ENCODE results near the gene SMPD3. TPM values are rescaled to one million over a fixed set of nuclear protein-coding genes. Genes with fewer than 3 reads are reported as not detected.

The SMPD3 gene
- total RNA-seq, 4 donors from 2014 or later, result 0.20 to 3.3 (median 0.63) TPM

- no peaks in the 10 kb centered on the region for H3K27me3 ChIP-seq
- 83 to 87% methylated on average over 9 to 11 of the region's 11 CpGs for WGBS, 2 donors
- no peak for DNase-seq (ENCODE audit: low spot score in 2 of 2)
- peak overlapping the region in 1 of 4 donors; percentile 48 for H3K27ac ChIP-seq
- H3K4me1 ChIP-seq, result no peaks in the 10 kb centered on the region
- no peak overlapping the region for H3K4me3 ChIP-seq
- no peaks in the 10 kb centered on the region for H3K36me3 ChIP-seq
- H3K9me3 ChIP-seq, result no peaks in the 10 kb centered on the region
- TF ChIP-seq CTCF (IDR thresholded peaks at IDR 0.05), result no peak
Measured at GRCh38 chr16:68492151-68492542, 43.8 kb upstream of the SMPD3 start.

GRCh38 chr16:68491576-68491950 is 43.3 kb upstream of the SMPD3 start:
- H3K4me3 ChIP-seq, result no peak overlapping the region
- H3K36me3 ChIP-seq, result no peaks in the 10 kb centered on the region
- 80 to 82% methylated on average over 14 of the region's 14 CpGs for WGBS, 2 donors
- H3K27ac ChIP-seq, result peak overlapping the region in 1 of 4 donors; percentile 48
- no peak for DNase-seq (ENCODE audit: low spot score in 2 of 2)
- TF ChIP-seq POLR2A (IDR thresholded peaks at IDR 0.05), result no peak
- peaks cover 0 to 4% (median 0%) of the 10 kb centered on the region in 4 donors for H3K4me1 ChIP-seq
- no peaks in the 10 kb centered on the region for H3K9me3 ChIP-seq
- no peaks in the 10 kb centered on the region for H3K27me3 ChIP-seq

GRCh38 chr16:68490829-68491575 is 42.7 kb upstream of the SMPD3 start:
- peaks cover 0 to 7% (median 0%) of the 10 kb centered on the region in 4 donors for H3K4me1 ChIP-seq
- H3K9me3 ChIP-seq, result no peaks in the 10 kb centered on the region
- no peaks in the 10 kb centered on the region for H3K27me3 ChIP-seq
- DNase-seq (ENCODE audit: low spot score in 2 of 2), result no peak
- H3K36me3 ChIP-seq, result no peaks in the 10 kb centered on the region
- H3K4me3 ChIP-seq, result no peak overlapping the region
- no peak for TF ChIP-seq CTCF (IDR thresholded peaks at IDR 0.05)
- no peak for TF ChIP-seq EP300 (IDR thresholded peaks at IDR 0.05)
- no peak for TF ChIP-seq POLR2A (IDR thresholded peaks at IDR 0.05)
- H3K27ac ChIP-seq, result peak overlapping the region in 1 of 4 donors; percentile 48
- 48 to 51% methylated on average over 13 of the region's 13 CpGs for WGBS, 2 donors

- Histone ChIP-seq H3K4me3 (no peak overlapping the region), H3K9me3 (no peaks in the 10 kb centered on the region), H3K36me3 (no peaks in the 10 kb centered on the region), H3K4me1 (peaks cover 0 to 7% (median 0%) of the 10 kb centered on the region in 4 donors), H3K27ac (peak overlapping the region in 1 of 4 donors; percentile 48), H3K27me3 (no peaks in the 10 kb centered on the region)
- no peak for DNase-seq (ENCODE audit: low spot score in 2 of 2)
- no peak for TF ChIP-seq CTCF (IDR thresholded peaks at IDR 0.05)
- TF ChIP-seq POLR2A (IDR thresholded peaks at IDR 0.05), result no peak
- no peak for TF ChIP-seq EP300 (IDR thresholded peaks at IDR 0.05)
- WGBS, 2 donors, result 53 to 66% methylated on average over 1 of the region's 1 CpG
Measured at GRCh38 chr16:68490358-68490757, 42.0 kb upstream of the SMPD3 start.

- no peak overlapping the region for H3K4me3 ChIP-seq
- no peaks in the 10 kb centered on the region for H3K27me3 ChIP-seq
- no peak for TF ChIP-seq CTCF (IDR thresholded peaks at IDR 0.05)
- no peak for TF ChIP-seq POLR2A (IDR thresholded peaks at IDR 0.05)
- TF ChIP-seq EP300 (IDR thresholded peaks at IDR 0.05), result no peak
- no peak for DNase-seq (ENCODE audit: low spot score in 2 of 2)
- H3K27ac ChIP-seq, result no peak overlapping the region
- H3K36me3 ChIP-seq, result no peaks in the 10 kb centered on the region
- peaks cover 0 to 7% (median 0%) of the 10 kb centered on the region in 4 donors for H3K4me1 ChIP-seq
- 67 to 70% methylated on average over 2 of the region's 2 CpGs for WGBS, 2 donors
- no peaks in the 10 kb centered on the region for H3K9me3 ChIP-seq
Measured at GRCh38 chr16:68488554-68488953, 40.2 kb upstream of the SMPD3 start.
